HFFc6 (cell line): Measurements from ENCODE around the gene THOC5. TPM values are rescaled to one million over a fixed set of nuclear protein-coding genes. Genes with fewer than 3 reads are reported as not detected.
"Not testable (repeated sequence)": the region's sequence is repeated elsewhere in the genome, so short reads cannot be mapped to it uniquely, and the experiment has no call there.

Experiments
- DNase-seq: peaks from one replicate; pipeline ENCODE4 v3.0.0-alpha.2; 2018
- H3K27ac Mint-ChIP-seq: 2 replicates; pipeline ENCODE4 v1.8.0; 2020; ENCODE audit warnings: mild to moderate bottlenecking, mixed read lengths
- H3K27me3 Mint-ChIP-seq: 2 replicates; pipeline ENCODE4 v1.8.0; 2021; ENCODE audit warnings: mild to moderate bottlenecking, moderate library complexity, mixed read lengths; ENCODE audit not compliant: insufficient read depth
- H3K36me3 Mint-ChIP-seq: 2 replicates; pipeline ENCODE4 v1.8.0; 2021; ENCODE audit warnings: low read depth, mixed read lengths
- H3K4me1 Mint-ChIP-seq: 2 replicates; pipeline ENCODE4 v1.8.0; 2020; ENCODE audit warnings: low read depth, mixed read lengths
- H3K4me3 Mint-ChIP-seq: 2 replicates; pipeline ENCODE4 v1.8.0; 2020; ENCODE audit warnings: mild to moderate bottlenecking, moderate library complexity, mixed read lengths
- H3K9me3 Mint-ChIP-seq: 2 replicates; pipeline ENCODE4 v1.8.0; 2020; ENCODE audit warnings: mild to moderate bottlenecking, mixed read lengths
- total RNA-seq, 6 experiments: library from RNA; stranded (reverse); fragmentation: NEBNext Ultra II Directional; extraction: Animal tissue kit (Norgen Biotek cat#: 25700); gene quantifications; 2 replicates in 1 of 6; 3 replicates in 5 of 6; pipeline ENCODE4 v1.2.3, GENCODE V29; 2021
- TF ChIP-seq, protein P1 (sequence below): fragments of 200-600 bp; sonication (generic); IDR thresholded peaks from 2 replicates; pipeline ENCODE4 v1.5.0; 2021; ENCODE audit warnings: antibody characterized with exemption, mild to moderate bottlenecking

THOC5 gene
- total RNA-seq, 6 experiments from 2014 or later = 50.9 to 55.4 (median 53.0) TPM

DNA sequence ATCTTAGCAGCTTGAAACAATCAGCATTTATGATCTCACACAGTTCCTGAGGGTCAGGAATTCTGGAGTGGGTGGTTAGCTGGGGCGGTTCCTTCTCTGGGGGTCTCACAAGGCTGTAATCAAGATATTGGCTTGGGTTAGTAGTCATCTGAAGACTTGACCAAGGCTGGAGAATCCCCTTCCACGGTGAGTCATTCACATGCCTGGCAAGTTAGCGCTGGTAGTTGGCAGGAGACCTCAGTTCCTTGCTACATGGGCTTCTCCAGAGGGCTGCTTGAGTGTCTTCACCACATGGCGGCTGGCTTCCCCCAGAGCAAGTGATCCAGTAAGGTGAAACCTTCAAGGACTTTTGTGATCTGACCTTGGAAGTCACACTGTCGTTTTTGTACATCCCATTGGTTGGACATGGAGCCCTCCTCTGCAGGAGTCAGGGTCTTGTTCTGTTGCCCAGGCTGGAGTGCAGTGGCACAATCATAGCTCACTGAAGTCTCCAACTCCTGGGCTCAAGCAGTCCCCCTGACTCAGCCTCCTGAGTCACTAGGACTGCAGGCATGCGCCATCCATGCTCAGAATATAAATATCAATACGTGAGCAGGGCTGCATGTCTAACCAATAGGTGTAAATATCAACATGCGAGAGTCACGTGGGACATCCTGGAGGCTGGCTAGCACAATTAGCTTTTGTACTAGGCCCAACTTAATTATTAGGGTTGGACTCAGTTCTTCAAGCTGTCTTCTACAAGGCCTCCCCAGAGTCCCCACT lies 34.6 kb upstream of the THOC5 start:
- Mint-ChIP-seq H3K27ac (peak overlapping the region; percentile 90), H3K36me3 (no peaks in the 10 kb centered on the region), H3K4me3 (peak overlapping the region; percentile 52), H3K9me3 (no peaks in the 10 kb centered on the region), H3K4me1 (peaks cover 27% of the 10 kb centered on the region), H3K27me3 (no peaks in the 10 kb centered on the region)
- TF ChIP-seq, protein P1, sequence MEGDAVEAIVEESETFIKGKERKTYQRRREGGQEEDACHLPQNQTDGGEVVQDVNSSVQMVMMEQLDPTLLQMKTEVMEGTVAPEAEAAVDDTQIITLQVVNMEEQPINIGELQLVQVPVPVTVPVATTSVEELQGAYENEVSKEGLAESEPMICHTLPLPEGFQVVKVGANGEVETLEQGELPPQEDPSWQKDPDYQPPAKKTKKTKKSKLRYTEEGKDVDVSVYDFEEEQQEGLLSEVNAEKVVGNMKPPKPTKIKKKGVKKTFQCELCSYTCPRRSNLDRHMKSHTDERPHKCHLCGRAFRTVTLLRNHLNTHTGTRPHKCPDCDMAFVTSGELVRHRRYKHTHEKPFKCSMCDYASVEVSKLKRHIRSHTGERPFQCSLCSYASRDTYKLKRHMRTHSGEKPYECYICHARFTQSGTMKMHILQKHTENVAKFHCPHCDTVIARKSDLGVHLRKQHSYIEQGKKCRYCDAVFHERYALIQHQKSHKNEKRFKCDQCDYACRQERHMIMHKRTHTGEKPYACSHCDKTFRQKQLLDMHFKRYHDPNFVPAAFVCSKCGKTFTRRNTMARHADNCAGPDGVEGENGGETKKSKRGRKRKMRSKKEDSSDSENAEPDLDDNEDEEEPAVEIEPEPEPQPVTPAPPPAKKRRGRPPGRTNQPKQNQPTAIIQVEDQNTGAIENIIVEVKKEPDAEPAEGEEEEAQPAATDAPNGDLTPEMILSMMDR = no peak
- DNase-seq = peak; percentile 75

DNA sequence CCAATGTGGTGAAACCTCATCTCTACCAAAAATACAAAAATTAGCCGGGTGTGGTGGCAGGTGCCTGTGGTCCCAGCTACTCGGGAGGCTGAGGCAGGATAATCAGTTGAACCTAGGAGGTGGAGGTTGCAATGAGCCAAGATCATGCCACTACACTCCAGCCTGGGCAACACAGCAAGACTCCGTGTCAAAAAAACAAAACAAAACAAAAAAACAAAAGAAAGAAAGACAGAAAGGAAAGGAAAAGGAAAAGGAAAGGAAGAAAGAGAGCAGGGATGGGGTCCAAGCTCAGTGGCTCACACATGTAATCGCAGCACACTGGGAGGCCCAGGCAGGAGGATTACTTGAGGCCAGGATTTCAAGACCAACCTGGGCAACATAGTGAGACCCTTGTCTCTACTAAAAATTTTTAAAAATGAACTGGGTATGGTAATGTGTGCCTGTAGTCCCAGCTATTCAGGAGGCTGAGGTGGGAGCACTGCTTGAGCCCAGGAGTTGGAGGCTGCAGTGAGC lies 32.7 kb upstream of the THOC5 start:
- H3K27ac Mint-ChIP-seq, DNase-seq, H3K4me3 Mint-ChIP-seq, H3K36me3 Mint-ChIP-seq, H3K27me3 Mint-ChIP-seq, H3K9me3 Mint-ChIP-seq: not testable (repeated sequence)
- peaks cover 27% of the 10 kb centered on the region for H3K4me1 Mint-ChIP-seq

- H3K4me3 Mint-ChIP-seq = no peak overlapping the region
- TF ChIP-seq, protein P1 = no peak
- peaks cover 25% of the 10 kb centered on the region for H3K4me1 Mint-ChIP-seq
- no peak for DNase-seq
- no peaks in the 10 kb centered on the region for H3K9me3 Mint-ChIP-seq
- no peaks in the 10 kb centered on the region for H3K36me3 Mint-ChIP-seq
- H3K27me3 Mint-ChIP-seq = no peaks in the 10 kb centered on the region
- H3K27ac Mint-ChIP-seq = no peak overlapping the region
Observed at GRCh38 chr22:29584975-29585374, 31.4 kb upstream of the THOC5 start.

- H3K27ac Mint-ChIP-seq = no peak overlapping the region
- H3K9me3 Mint-ChIP-seq = no peaks in the 10 kb centered on the region
- peaks cover 10% of the 10 kb centered on the region for H3K4me1 Mint-ChIP-seq
Observed at GRCh38 chr22:29581799-29582198, 28.2 kb upstream of the THOC5 start.

GRCh38 chr22:29580200-29580810 lies 26.7 kb upstream of the THOC5 start:
- H3K4me1 Mint-ChIP-seq = peaks cover 10% of the 10 kb centered on the region
- H3K27ac Mint-ChIP-seq = peak overlapping the region; percentile 71
- TF ChIP-seq, protein P1 = no peak
- peak overlapping the region; percentile 94 for H3K4me3 Mint-ChIP-seq
- DNase-seq = no peak
- no peaks in the 10 kb centered on the region for H3K36me3 Mint-ChIP-seq
- H3K9me3 Mint-ChIP-seq = no peaks in the 10 kb centered on the region
- H3K27me3 Mint-ChIP-seq = no peaks in the 10 kb centered on the region

More at GRCh38 chr22:29581799-29582198, 28.2 kb upstream of the THOC5 start:
- H3K27me3 Mint-ChIP-seq = no peaks in the 10 kb centered on the region
- no peaks in the 10 kb centered on the region for H3K36me3 Mint-ChIP-seq
- H3K4me3 Mint-ChIP-seq = peak overlapping the region; percentile 94
- DNase-seq = no peak
- TF ChIP-seq, protein P1 = no peak
